GM10266 (cell line): ENCODE results near the gene AGXT2.

ENCODE experiments used
- DNase-seq: peaks from one replicate; pipeline ENCODE4 v3.0.0; 2012; ENCODE audit errors: extremely low spot score
- CTCF ChIP-seq: IDR thresholded peaks from 2 replicates; pipeline ENCODE4 v1.5.1; 2012; ENCODE audit warnings: mild to moderate bottlenecking, low read depth; ENCODE audit not compliant: control insufficient read depth, insufficient read depth; ENCODE audit errors: missing control alignments

Gene AGXT2

GRCh38 chr5:35030426-35031100 lies 17.2 kb downstream of the AGXT2 start:
- no peak for DNase-seq

GRCh38 chr5:35029333-35029732 lies 18.4 kb downstream of the AGXT2 start:
- no peak for DNase-seq
- TF ChIP-seq CTCF: no peak

More at GRCh38 chr5:35030426-35031100, 17.2 kb downstream of the AGXT2 start:
- TF ChIP-seq CTCF: no peak

DNA sequence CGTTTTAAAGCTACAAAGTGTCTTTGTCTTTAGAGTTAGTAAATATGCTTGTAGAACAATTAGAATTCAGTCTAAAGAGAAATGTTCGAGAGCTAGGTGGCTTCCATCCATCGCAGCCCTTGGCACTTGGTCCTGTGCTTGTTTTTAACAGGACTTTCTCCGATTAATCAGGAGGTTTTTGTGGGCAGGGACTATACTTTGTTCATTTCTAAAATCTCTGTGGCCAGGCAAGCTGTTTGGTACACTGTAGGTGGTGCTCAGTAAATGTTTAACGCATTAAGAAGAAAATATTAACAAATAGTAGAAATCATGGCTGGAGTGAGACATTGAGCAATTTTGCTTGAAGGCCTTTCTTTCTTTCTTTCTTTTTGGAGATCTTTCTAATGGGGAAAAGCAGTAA lies 20.8 kb downstream of the AGXT2 start:
- no peak for DNase-seq
- TF ChIP-seq CTCF: no peak

DNA sequence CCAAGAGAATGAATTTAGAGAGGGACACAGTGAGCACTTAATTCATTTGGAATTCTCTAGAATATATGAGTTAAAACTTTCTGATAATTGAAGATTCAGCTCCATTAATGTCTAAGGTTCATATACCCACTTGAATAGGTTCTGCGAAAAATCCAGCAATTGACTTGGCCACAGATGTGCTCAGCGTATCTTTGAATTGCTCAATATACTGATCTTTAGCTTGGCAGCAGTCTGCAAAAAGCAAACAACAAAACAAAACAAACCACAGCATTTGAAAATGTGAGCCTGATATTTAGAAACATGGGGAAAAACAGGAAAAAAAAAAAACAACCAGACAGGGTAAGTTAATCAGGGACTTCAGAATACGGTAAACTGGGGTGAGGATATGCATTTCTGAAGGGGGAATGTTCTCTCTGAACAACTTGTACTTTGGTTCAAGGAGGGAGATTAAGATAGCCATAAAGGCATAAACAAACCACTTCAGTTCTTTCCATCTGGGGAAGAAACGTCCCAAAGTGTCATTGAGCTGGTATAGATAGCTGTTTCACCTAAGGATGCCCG lies 21.4 kb downstream of the AGXT2 start:
- no peak for DNase-seq
- TF ChIP-seq CTCF: no peak

DNA sequence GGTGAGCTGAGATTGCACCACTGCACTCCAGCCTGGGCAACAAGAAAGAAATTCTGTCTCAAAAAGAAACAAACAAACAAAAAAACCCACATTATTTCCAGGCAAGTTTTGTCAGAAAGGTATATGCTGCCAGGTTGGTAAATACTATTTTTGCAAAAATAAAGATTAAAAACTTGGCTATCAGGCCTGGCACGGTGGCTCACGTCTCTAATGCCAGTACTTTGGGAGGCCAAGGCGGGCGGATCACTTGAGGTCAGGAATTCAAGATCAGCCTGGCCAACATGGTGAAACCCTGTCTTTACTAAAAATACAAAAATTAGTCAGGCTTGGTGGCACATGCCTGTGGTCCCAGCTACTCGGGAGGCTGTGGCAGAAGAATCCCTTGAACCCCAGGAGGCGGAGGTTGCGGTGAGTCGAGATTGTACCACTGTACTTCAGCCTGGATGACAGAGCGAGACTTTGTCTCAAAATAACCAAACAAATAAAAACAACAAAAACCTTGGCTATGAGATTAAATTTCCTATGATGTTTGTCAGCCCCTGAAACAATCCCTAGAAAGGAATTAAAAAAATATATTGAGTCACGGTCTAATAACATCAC lies 22.7 kb downstream of the AGXT2 start:
- DNase-seq: no peak

GRCh38 chr5:35023391-35024178 lies 24.2 kb downstream of the AGXT2 start:
- TF ChIP-seq CTCF: no peak
- no peak for DNase-seq

More for the DNA sequence above, 22.7 kb downstream of the AGXT2 start:
- TF ChIP-seq CTCF: no peak
